Skin of body (tissue), 2 donors: ENCODE data around the gene MEF2D. TPM values are rescaled to one million over a fixed set of nuclear protein-coding genes. Genes with fewer than 3 reads are reported as not detected.

ENCODE experiments used
- DNase-seq: peaks from one replicate; lab custom pipeline; 2025; lab: John Stamatoyannopoulos, UW
- total RNA-seq: library from RNA; depleted of rRNA; stranded (reverse); fragments of >200 nt; gene quantifications from one replicate; pipeline ENCODE4 v1.2.3, GENCODE V29; 2014

MEF2D gene
- total RNA-seq, 1 donor from 2014 or later = 11.2 TPM

- no peak for DNase-seq
These were observed 69.7 kb downstream of the MEF2D start for GRCh38 chr1:156430866-156431265.

- DNase-seq = no peak
These were observed 70.3 kb downstream of the MEF2D start for GRCh38 chr1:156430303-156430702.

DNA sequence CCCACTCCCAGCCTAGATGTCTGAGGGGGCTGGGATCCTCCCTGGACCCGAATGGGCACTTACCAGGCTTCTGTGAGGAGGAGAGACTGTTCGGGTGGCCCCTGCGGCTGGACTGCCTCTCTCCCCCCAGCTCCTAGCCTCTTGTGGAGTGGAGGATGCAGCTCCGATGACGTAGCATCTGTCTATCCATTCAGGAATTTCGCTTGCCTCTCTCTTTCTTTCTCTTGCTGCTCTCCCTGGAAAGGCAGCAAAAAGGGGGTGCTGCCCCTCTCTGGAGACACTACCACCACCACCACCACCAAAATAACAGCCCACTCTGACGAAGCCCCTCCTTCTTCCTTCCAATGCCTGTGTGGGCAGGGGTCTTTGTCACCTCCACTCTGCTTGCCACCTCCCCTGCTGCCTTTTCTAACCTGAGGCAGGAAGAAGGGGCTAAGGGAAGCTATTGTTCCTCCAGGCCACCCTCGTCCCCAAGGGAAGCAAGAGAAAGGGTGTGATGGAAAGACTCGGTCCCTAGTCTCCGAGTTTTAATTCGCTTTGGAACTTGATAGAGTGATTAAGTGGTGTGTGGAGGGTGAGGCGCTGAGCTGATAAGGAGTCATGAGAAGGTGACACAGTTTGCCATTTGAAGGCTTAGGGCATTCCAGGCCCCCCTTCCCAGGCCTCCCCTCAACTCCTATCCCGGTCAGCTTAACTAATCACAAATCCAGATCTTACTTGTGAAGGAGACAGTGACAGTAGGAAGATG is 71.1 kb downstream of the MEF2D start:
- DNase-seq = no peak

DNA sequence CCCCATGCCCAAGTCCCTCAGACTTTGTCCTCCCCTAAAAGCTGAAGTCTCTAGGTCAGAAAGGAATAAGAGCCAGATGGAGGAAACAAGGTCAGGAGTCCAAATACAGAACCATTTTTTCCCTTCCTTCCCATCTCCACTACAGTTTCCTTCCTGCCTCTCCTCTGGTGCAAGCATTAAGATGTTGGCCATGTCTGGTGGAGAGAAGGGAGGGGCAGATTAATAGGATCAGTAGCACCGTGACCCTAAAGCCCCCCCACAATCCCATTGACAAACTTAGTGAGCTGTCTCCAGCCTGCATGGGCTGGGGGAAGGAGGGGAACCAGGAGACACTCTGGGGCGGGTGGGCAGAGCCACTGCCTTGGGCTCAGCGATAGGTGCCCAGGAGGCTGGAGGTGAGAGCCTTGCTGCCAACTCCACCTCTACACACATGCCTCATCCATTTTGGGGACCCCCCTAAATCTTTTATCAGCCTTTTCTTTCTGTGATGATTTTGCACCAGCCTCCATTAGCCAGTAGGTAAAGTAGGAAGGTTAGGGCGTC is 71.8 kb downstream of the MEF2D start:
- no peak for DNase-seq

- no peak for DNase-seq
These were observed 72.6 kb downstream of the MEF2D start for GRCh38 chr1:156427957-156428356.

DNA sequence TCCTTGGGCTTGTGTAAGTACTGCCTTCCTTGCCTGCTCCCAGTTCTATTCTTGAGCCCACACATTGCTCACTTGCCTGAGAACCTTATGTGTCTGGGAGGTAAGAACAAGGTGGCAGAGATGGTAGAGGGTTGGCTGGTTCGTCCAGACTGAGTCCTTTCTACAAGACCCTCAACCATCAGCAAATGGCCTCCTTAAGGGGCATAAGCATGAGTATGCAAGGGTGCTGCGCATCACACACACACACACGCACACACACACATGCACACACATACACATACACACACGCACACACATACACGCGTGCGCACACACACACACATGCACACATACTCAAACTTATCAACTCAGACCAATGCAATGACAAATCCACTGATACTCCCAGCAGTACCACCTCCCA is 74.6 kb downstream of the MEF2D start:
- DNase-seq = no peak

- no peak for DNase-seq
These were observed 75.7 kb downstream of the MEF2D start for GRCh38 chr1:156424806-156425432.

DNA sequence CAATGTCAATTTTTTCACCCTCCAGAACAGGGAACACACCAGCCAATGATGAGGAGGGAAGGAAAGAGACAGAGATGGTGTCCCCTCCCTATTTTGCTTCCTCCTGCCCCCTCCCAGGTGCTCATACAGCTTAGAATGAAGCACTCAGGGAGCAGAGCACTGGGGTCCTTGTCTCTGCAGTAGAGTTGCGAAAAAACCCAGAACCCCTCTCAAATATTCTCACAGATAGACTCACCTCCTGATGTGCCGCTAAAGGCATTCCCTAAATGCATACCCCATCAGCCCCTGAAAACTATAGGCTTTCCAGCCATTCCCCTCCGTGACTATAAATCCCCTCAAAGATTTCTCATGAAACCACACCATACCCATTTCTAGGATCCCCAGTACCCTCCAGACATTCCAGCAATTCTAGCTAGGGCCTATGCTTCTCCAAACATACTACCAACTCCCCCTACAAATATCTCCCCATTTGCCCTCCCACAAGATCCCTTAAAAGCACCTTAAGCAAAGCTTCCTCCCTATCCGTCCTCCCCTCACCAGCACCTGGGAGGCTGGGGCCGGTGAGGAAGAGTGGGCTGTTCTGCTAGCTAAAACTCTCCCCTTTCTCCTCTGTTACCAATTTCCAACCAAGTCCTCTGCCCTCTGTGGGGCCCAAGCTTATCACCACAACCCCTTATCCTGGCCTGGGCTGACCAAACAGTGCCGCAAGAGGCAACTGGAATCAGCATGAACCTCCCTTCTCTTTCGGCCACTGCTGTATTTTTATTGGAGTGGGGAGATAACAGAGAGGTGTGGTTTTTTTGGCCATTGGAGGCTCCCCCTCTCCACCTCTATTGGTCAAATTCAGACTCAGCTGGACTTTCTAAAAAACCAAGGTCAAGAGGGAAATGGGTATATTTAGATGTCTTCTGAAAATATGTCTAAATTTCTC is 76.9 kb downstream of the MEF2D start:
- DNase-seq = no peak

DNA sequence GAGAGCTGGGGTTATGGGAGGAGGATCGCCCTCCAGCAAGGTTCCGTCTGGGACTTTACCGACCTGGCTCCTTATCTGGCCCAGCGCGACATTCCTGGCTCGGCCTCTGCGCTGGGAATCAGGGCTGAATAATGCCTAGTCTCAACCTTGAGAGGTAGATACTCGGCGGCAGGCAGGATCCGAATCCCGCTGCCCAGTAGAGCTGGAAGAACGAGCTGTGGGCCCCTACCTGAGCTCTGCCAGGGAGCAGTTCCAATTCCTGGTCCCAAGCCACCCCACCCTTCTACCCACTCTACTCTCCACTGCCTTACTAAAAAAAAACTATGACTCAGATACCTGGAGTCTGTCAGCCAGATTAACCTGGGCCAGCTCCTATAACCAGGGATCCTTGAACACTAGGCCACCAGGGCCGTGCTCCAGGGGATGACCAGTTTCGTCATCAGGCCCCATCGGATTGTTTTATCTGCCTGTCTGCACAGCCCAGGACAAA is 77.9 kb downstream of the MEF2D start:
- DNase-seq = no peak

- no peak for DNase-seq
These were observed 78.5 kb downstream of the MEF2D start for GRCh38 chr1:156421939-156422601.

DNA sequence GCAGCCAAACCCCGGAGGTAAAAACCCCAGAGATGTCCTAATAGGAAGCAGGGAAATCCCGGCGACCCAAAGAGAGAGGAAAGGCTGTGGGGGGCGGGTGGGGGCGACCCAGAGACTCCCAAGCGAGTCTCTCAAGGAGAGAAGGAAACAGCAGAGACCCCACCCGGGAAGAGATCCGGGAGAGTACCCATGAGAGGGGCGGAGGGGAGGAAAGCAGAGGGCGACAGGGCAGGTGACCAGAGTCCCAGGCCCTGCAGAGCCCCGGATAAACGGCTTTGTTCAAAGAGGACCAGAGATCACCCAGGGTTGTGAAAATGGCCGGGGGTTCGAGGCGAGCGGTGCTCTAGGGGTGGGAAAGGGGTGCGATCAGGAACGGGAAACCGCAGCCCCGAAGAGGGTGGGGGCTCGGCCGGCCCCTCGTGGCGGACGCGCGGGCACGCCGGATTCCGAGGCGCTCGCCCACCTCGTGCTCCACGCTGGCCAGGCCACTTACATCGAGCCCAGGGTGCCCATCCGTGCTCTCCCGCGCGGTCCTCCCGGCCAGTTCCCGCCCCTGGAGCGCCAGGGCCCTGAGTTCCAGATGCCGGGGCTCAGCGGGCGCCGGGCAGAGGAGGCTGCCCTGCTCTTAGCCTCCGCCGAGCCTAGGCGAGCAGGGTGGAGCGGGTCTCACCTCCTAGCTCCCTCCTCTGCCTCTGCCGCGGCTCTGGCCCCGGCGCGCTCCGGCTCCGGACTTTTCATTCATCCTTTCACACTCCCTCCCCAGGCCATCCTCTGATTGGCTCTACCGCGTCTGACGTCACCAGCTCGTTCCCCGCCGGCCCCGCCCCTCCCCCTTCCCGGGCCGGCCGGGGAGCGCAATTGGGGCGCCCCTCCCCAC is 79.3 kb downstream of the MEF2D start:
- peak; percentile 46 for DNase-seq

GRCh38 chr1:156420205-156421061 is 80.1 kb downstream of the MEF2D start:
- no peak for DNase-seq

GRCh38 chr1:156419854-156420204 is 80.7 kb downstream of the MEF2D start:
- no peak for DNase-seq

DNA sequence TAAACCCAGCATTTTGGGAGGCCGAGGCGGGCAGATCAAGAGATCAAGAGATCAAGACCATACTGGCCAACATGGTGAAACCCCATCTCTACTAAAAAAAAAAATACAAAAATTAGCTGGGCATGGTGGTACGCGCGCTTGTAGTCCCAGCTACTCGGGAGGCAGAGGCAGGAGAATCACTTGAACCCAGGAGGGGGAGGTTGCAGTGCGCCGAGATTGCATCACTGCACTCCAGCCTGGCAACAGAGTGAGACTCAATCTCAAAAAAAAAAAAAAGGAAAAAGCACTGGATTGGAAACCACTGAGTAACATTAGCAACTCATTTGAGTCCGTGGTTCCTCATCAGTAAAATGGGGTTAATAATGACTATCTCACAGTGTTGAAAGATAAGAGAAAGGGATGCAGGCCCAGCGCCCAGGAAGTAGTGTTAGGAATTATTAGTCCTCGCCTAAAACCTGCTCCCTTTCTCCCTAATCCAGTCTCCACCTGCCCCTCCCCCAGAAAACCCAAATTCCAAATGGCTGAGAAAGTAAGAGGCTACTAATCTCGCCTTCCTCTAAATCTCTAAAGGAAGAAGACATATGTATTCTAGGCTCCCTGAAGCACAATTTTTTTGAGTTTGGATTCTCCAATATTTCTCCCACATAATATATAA is 82.0 kb downstream of the MEF2D start:
- DNase-seq = no peak

DNA sequence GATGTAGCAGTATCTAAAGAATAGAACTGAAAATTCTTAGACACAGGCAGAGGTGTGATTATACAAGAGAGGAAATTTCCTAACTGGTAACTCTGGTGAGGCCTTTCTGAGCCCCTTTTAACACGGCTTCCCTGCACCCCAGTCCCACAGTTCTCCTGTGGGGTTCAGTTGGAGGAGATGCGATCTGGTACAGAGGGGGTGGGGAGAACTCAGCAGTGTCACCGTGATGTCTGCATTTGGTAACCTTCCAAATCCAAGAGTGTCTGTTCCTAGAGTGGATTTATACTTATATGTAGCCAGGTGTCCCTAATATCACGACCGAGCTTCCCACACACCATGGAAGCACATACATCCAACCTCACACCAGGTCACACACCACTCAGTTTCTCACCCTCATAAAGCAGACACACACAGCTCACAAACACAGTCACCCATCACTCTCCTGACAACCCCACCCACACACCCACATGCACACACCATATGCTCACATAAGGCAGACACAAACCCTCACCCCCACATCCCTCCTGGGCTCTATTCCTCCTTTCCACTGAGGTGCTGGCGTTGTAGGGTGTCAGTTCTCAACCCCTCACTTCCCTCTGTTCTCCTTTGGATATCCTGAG is 83.1 kb downstream of the MEF2D start:
- DNase-seq = no peak

DNA sequence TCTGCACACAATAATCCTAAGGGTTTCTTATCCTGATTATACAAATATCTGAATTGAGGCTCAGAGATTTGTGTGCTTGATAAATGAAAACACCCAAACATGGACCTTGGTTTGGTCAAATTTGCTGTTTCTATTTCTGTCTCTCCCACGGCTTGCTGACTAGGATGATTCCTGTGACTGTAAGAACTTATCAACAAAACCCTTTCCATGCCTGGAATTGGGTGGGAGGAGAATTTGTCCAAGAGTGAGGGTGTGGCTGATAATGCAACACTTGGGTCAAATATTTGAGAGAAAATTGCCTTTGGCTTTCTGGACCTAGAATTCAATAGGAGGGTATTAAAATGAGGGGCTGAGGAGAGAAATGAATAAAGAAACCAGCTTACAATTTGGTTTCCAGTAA is 83.6 kb downstream of the MEF2D start:
- DNase-seq = no peak

- DNase-seq = no peak
These were observed 86.0 kb downstream of the MEF2D start for GRCh38 chr1:156414461-156415064.
